HG03571 (cell line): ENCODE measurements around the gene OXTR.

Source experiments
- ATAC-seq: cut with Tn5 transposase; IDR thresholded peaks from one replicate; pipeline ENCODE4 v1.9.1; 2021; ENCODE audit not compliant: unreplicated experiment

The OXTR gene

GRCh38 chr3:8713901-8714759 is 55.3 kb downstream of the OXTR start:
- peak; percentile 53 for ATAC-seq

- ATAC-seq, result no peak
These were observed 56.5 kb downstream of the OXTR start for GRCh38 chr3:8712908-8713255.

DNA sequence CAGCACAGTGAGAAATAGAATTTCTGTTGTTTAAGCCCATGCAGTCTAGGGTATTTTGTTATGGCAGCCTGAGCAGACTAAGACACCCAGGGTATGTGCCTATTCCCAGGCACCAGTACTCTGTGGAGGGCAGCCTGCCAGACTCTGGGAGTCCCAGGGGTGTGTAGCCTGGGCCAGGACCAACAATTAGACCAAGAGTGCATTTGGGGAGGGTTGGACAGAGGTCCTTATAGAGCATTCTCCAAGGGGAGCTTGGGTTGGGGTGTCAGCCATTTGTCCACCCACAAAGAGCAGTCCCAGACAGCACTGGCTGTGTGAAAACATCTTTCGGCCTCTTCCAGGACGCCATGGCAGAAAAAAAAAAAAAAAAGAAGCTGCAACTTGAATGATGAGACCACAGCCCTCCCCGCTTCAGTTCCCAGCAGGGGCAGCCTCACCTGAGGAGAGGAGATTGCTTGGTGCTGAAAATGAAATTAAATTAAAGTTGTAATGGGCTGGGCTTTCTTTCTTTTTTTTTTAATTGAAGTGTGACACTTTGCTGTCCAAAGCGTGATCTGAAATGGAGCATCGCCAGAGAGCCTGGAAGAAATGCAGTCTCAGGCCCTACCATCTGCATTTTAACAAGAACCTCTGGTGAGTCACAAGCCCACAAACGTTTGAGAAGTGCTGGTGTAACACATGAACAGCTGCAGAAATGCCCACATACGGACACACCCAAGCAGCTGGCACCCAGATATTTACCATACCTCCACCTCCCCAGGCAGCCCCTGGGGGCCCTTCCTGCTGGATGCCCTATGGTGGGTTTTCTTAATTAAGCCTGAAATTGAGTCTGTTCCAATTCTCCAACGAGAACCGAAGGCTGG is 57.1 kb downstream of the OXTR start:
- ATAC-seq, result no peak

GRCh38 chr3:8709801-8710507 is 59.5 kb downstream of the OXTR start:
- no peak for ATAC-seq

- no peak for ATAC-seq
These were observed 60.1 kb downstream of the OXTR start for GRCh38 chr3:8709287-8709686.

DNA sequence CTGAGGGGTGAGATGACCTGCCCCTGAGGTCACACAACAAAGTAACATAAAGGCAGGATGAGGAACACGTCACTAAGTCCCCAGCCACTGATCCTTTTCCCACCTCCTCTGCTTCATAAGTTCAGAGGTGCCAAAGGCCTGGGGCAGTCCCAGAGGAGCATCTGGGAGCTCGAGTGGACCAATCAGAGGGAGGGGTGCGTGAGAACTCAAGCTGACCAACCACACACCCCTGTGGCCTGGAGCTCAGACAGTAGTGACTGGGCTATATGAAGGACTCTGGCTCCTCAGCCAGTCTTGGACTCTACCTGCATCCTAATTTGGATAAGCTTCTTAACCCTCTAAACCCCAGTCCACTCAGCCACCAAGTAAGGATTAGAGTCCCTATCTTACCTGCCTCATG is 63.8 kb downstream of the OXTR start:
- ATAC-seq, result no peak

- ATAC-seq, result no peak
These were observed 66.9 kb downstream of the OXTR start for GRCh38 chr3:8702560-8702959.
